Lower lobe of right lung (tissue), 2 donors: ENCODE data around the gene CD36. TPM values are rescaled to one million over a fixed set of nuclear protein-coding genes. Genes with fewer than 3 reads are reported as not detected.

Experiments
- ATAC-seq, 2 donors: fragments of 200-7000 bp; cut with Tn5 transposase; one replicate each; pipeline ENCODE4 v1.9.1; 2020 to 2022; ENCODE audit warnings: mild to moderate bottlenecking in 2 of 2, moderate library complexity in 2 of 2
- DNase-seq: peaks from one replicate; pipeline ENCODE4 v3.0.0-alpha.2; 2020
- H3K27ac ChIP-seq: fragments of 200-600 bp; one replicate; pipeline ENCODE4 v1.8.0; 2022
- H3K27me3 ChIP-seq: fragments of 200-600 bp; one replicate; pipeline ENCODE4 v1.8.0; 2022; ENCODE audit warnings: low read depth
- H3K36me3 ChIP-seq: fragments of 200-600 bp; one replicate; pipeline ENCODE4 v1.8.0; 2022; ENCODE audit warnings: mild to moderate bottlenecking
- H3K4me1 ChIP-seq: fragments of 200-600 bp; one replicate; pipeline ENCODE4 v1.8.0; 2022
- H3K4me3 ChIP-seq: fragments of 200-600 bp; one replicate; pipeline ENCODE4 v1.8.0; 2022; ENCODE audit warnings: mild to moderate bottlenecking
- H3K9me3 ChIP-seq: fragments of 200-600 bp; one replicate; pipeline ENCODE4 v1.8.0; 2022
- CTCF ChIP-seq: fragments of 200-600 bp; IDR thresholded peaks from one replicate; pipeline ENCODE4 v1.8.0; 2022; ENCODE audit warnings: antibody characterized with exemption, mild to moderate bottlenecking
- intact Hi-C: fragments of 100-400 bp; cut with DNase I; formaldehyde crosslinking; loops from one replicate; pipeline ENCODE4 v1.11.0; 2022
- total RNA-seq: library from RNA; stranded (reverse); fragmentation: NEBNext Ultra II Directional; extraction: Animal tissue kit (Norgen Biotek cat#: 25700); gene quantifications from one replicate; pipeline ENCODE4 v1.2.1, GENCODE V29; 2021
- donor health status: DM: no; HTN: yes; CAD: no; lungs with severe emphysema.

Gene CD36
- total RNA-seq, 1 donor from 2014 or later = 141 TPM

- DNase-seq = no peak
- H3K27me3 ChIP-seq = no peaks in the 10 kb centered on the region
- H3K27ac ChIP-seq = no peak overlapping the region
- intact Hi-C loops = no loop called here
- H3K9me3 ChIP-seq = no peaks in the 10 kb centered on the region
- no peaks in the 10 kb centered on the region for H3K36me3 ChIP-seq
- TF ChIP-seq CTCF = no peak
- no peak for ATAC-seq
- H3K4me3 ChIP-seq = no peak overlapping the region
- H3K4me1 ChIP-seq = peaks cover 3% of the 10 kb centered on the region
These were observed 10.6 kb downstream of the CD36 start for GRCh38 chr7:80649011-80649410.

GRCh38 chr7:80650030-80650429, 11.6 kb downstream of the CD36 start:
- DNase-seq (no peak), ATAC-seq (no peak)
- Histone ChIP-seq H3K27ac (no peak overlapping the region), H3K4me1 (no peaks in the 10 kb centered on the region), H3K36me3 (no peaks in the 10 kb centered on the region), H3K4me3 (no peak overlapping the region), H3K27me3 (no peaks in the 10 kb centered on the region), H3K9me3 (no peaks in the 10 kb centered on the region)
- intact Hi-C loops = no loop called here
- no peak for TF ChIP-seq CTCF

GRCh38 chr7:80651471-80651870, 13.0 kb downstream of the CD36 start:
- Histone ChIP-seq H3K4me1 (peaks cover 2% of the 10 kb centered on the region), H3K27me3 (no peaks in the 10 kb centered on the region), H3K27ac (no peak overlapping the region), H3K9me3 (no peaks in the 10 kb centered on the region), H3K4me3 (no peak overlapping the region), H3K36me3 (no peaks in the 10 kb centered on the region)
- no peak for TF ChIP-seq CTCF
- DNase-seq = no peak
- ATAC-seq = no peak
- intact Hi-C loops = no loop called here

- Histone ChIP-seq H3K9me3 (no peaks in the 10 kb centered on the region), H3K36me3 (no peaks in the 10 kb centered on the region), H3K4me3 (no peak overlapping the region), H3K27me3 (no peaks in the 10 kb centered on the region), H3K27ac (no peak overlapping the region), H3K4me1 (peaks cover 6% of the 10 kb centered on the region)
- ATAC-seq = no peak
- no peak for TF ChIP-seq CTCF
- no peak for DNase-seq
- intact Hi-C loops = no loop called here
These were observed 14.8 kb downstream of the CD36 start for GRCh38 chr7:80653244-80653643.

- TF ChIP-seq CTCF = no peak
- Histone ChIP-seq H3K27me3 (no peaks in the 10 kb centered on the region), H3K27ac (no peak overlapping the region), H3K4me1 (peaks cover 17% of the 10 kb centered on the region), H3K9me3 (no peaks in the 10 kb centered on the region), H3K4me3 (no peak overlapping the region), H3K36me3 (no peaks in the 10 kb centered on the region)
- DNase-seq (no peak), ATAC-seq (peak; percentile 90 to 94)
- intact Hi-C loops = loop anchor here (5.0 kb wide), 1 partner anchor 228 kb away; no protein-coding TSS in a partner anchor
These were observed 16.5 kb downstream of the CD36 start for GRCh38 chr7:80654887-80655340.

- H3K27me3 ChIP-seq = no peaks in the 10 kb centered on the region
- H3K9me3 ChIP-seq = no peaks in the 10 kb centered on the region
- peaks cover 17% of the 10 kb centered on the region for H3K4me1 ChIP-seq
- intact Hi-C loops = loop anchor here (5.0 kb wide), 1 partner anchor 229 kb away; no protein-coding TSS in a partner anchor
- TF ChIP-seq CTCF = no peak
- no peak overlapping the region for H3K27ac ChIP-seq
- H3K4me3 ChIP-seq = no peak overlapping the region
- ATAC-seq = no peak
- H3K36me3 ChIP-seq = no peaks in the 10 kb centered on the region
- DNase-seq = no peak
These were observed 17.6 kb downstream of the CD36 start for GRCh38 chr7:80656029-80656428.
